ENCODE data around the gene MAGEA2B.
"Not testable (repeated sequence)": the region's sequence is repeated elsewhere in the genome, so short reads cannot be mapped to it uniquely, and the experiment has no call there.

Gene MAGEA2B

DNA sequence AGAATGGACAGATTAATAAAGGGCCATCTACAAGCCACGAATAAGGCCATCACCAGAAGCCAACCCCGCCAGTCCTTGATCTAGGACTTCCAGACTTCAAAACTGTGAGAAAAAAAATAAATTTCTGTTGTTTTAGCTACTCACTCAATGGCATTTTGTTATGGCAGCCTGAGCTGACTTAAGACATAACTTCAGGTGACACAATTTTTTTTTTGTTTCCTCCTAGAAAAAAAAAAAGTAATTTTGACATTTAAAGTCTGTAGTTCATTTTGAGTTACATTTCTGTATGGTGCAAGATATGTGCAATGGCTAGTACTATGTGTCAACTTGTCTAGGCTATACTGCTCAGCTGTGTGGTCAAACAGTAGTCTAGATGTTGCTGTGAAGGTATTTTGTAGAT lies 44.5 kb downstream of the MAGEA2B start, which contains the start of gene CSAG3:
CSAG3 (plus strand) TSS at position 301 of the 400 bp plus-strand sequence.
- not testable (repeated sequence) for DNase-seq

DNA sequence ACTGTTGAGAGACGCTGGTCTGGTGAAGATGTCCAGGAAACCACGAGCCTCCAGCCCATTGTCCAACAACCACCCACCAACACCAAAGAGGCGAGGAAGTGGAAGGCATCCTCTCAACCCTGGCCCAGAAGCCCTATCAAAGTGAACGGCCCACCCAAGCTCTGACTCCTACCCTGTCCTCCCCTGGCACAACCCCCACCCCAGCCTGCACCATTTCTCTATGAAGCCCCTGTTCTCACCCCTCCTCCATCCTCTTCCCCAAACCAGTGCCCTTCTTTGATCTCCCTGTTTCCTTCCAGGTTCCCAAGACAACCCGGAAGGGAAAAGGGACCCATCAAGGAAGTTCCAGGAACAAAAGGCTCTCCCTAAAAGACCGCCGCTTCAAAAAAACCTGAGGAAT lies 45.1 kb downstream of the MAGEA2B start:
- not testable (repeated sequence) for DNase-seq

DNA sequence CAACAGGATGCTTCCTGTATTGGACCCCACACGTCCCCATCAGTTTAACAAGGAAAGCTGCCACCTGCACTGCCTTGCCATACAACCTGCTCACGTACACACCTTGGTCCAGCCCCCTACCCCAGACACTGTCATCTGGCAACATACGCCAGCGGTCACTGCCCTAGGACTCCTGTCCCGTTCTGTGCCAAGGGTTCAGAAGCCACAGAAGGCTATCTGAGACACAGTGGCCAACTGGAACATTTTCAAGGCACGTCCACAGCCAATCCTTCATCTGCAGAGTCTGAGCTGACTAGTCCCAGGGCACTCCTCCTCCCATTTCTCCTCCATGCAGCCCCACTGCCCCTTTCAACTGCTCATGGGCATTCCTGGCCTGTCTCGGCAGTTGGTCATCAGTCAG lies 47.2 kb downstream of the MAGEA2B start:
- DNase-seq = not testable (repeated sequence)

DNA sequence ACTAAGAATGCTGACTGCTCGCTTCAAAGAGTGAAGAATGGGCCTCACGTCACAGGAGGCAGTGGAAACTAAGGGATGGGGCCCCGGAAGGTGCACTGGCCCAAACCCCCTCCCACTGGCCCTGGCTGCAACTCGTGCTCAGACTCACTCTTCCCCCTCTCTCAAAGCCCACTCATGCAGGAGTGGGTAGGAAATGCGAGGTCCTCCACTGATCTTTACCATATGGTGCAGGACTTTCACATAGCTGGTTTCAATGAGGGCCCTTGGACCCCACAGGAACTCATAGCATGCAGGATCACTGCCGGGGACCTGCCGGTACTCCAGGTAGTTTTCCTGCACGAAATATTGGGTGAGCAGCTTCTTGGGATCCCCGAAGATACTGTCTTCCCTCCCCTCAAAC lies 52.1 kb downstream of the MAGEA2B start:
- DNase-seq = not testable (repeated sequence)

Data from T1000 (cell line).